K562 (cell line): ENCODE measurements around the gene SLC39A13. TPM values are rescaled to one million over a fixed set of nuclear protein-coding genes. Genes with fewer than 3 reads are reported as not detected.

Source experiments
- ATF3 ChIP-seq, 2 experiments: fragments of 450-650 bp in 1 of 2; sonication (generic) in 1 of 2; formaldehyde crosslinking in 1 of 2; IDR thresholded peaks in 1 of 2; conservative IDR thresholded peaks in 1 of 2; 2 replicates each; pipeline versions ENCODE4 v1.6.1 to v1.8.1; 2016 to 2023; ENCODE audit warnings: mild to moderate bottlenecking in 2 of 2, moderate library complexity in 2 of 2, inconsistent platforms in 1 of 2, missing genetic modification reagents in 1 of 2
- ESRRB ChIP-seq: fragments of 250-450 bp; sonication (Bioruptor Pico); IDR thresholded peaks from 2 replicates; pipeline ENCODE4 v1.5.0; 2020; ENCODE audit warnings: mild to moderate bottlenecking, moderate library complexity, borderline replicate concordance
- FOXA3 ChIP-seq, 2 experiments: fragments of 450-650 bp in 1 of 2; sonication (generic) in 1 of 2; formaldehyde crosslinking; IDR thresholded peaks in 1 of 2; conservative IDR thresholded peaks in 1 of 2; 2 replicates each; pipeline versions ENCODE4 v1.4.0 to v1.8.0; 2020 to 2022; ENCODE audit warnings: mild to moderate bottlenecking in 2 of 2, missing genetic modification reagents in 1 of 2
- KLF16 ChIP-seq: IDR thresholded peaks from 2 replicates; pipeline ENCODE4 v1.6.1; 2016; ENCODE audit warnings: antibody characterized with exemption
- MAZ ChIP-seq, 2 experiments: fragments of 450-650 bp in 1 of 2; sonication (generic) in 1 of 2; formaldehyde crosslinking; IDR thresholded peaks in 1 of 2; conservative IDR thresholded peaks in 1 of 2; 2 replicates each; pipeline versions ENCODE4 v1.4.0 to v1.5.0; 2020; ENCODE audit warnings: mild to moderate bottlenecking in 1 of 2, missing genetic modification reagents in 1 of 2
- MEF2A ChIP-seq: IDR thresholded peaks from 2 replicates; pipeline ENCODE4 v1.6.1; 2011; ENCODE audit warnings: low read depth, mild to moderate bottlenecking, low read length, moderate library complexity; ENCODE audit not compliant: control insufficient read depth
- MTA1 ChIP-seq: fragments of 450-650 bp; IDR thresholded peaks from 2 replicates; pipeline ENCODE4 v1.6.1; 2017; ENCODE audit warnings: borderline replicate concordance
- NEUROD1 ChIP-seq: fragments of 150-350 bp; IDR thresholded peaks from 2 replicates; pipeline ENCODE4 v1.6.1; 2014; ENCODE audit warnings: borderline replicate concordance, low read length, low read depth; ENCODE audit not compliant: partially characterized antibody
- NRF1 ChIP-seq, 2 experiments: fragments of 450-650 bp; IDR thresholded peaks in 1 of 2; conservative IDR thresholded peaks in 1 of 2; 2 replicates each; pipeline ENCODE4 v1.6.1; 2014; ENCODE audit warnings: mild to moderate bottlenecking in 2 of 2
- POLR2G ChIP-seq: fragments of 200-400 bp; formaldehyde crosslinking; IDR thresholded peaks from 2 replicates; pipeline ENCODE4 v1.6.1; 2017; ENCODE audit warnings: low read depth, mild to moderate bottlenecking, antibody characterized with exemption, low read length, moderate library complexity
- SPI1 ChIP-seq: IDR thresholded peaks from 2 replicates; pipeline ENCODE4 v1.6.1; 2011; ENCODE audit warnings: low read depth, low read length, control low read depth, borderline replicate concordance
- SRF ChIP-seq, 2 experiments: fragments of 250-450, 450-650 bp in 1 of 2; sonication (Bioruptor Pico) in 1 of 2; sonication (generic) in 1 of 2; formaldehyde crosslinking; IDR thresholded peaks; 2 replicates each; pipeline versions ENCODE4 v1.5.0 to v1.5.1; 2020 to 2022; ENCODE audit warnings: mild to moderate bottlenecking in 1 of 2, missing genetic modification reagents in 1 of 2
- ZNF24 ChIP-seq: fragments of 450-650 bp; IDR thresholded peaks from 2 replicates; pipeline ENCODE4 v1.6.1; 2016
- ZNF507 ChIP-seq: conservative IDR thresholded peaks from 2 replicates; pipeline ENCODE4 v1.6.1; 2017; ENCODE audit warnings: missing genetic modification characterization, missing compliant biosample characterization
- ZNF592 ChIP-seq: fragments of 450-650 bp; IDR thresholded peaks from 2 replicates; pipeline ENCODE4 v1.6.1; 2017; ENCODE audit warnings: antibody characterized with exemption, mild to moderate bottlenecking
- ZNF707 ChIP-seq: fragments of 250-450 bp; sonication (Bioruptor Pico); conservative IDR thresholded peaks from 2 replicates; pipeline ENCODE4 v1.8.0; 2022; ENCODE audit warnings: inconsistent platforms, mild to moderate bottlenecking, moderate library complexity
- polyA plus RNA-seq, 8 experiments: library from polyadenylated mRNA; depleted of rRNA in 4 of 8; stranded (reverse) in 5 of 8; unstranded in 3 of 8; fragments of >200 nt; fragmentation: Nextera tagmentation in 2 of 8; fragmentation: Illumina TruSeq in 1 of 8; extraction: Ambion mirVana in 2 of 8; extraction: Trizol in 1 of 8; gene quantifications; 2 replicates each; pipeline versions ENCODE4 v1.2.1 to v1.2.3, GENCODE V29; 2011 to 2014; ENCODE audit warnings: inconsistent platforms in 1 of 8, missing spikeins in 1 of 8
- total RNA-seq, 7 experiments: library from RNA; depleted of rRNA in 6 of 7; stranded (reverse); fragments of >200 nt in 6 of 7; fragmentation: Illumina TruSeq in 2 of 7; extraction: Trizol in 2 of 7; gene quantifications; 2 replicates each; pipeline versions ENCODE4 v1.2.1 to v1.2.3, GENCODE V29; 2011 to 2021; ENCODE audit warnings: low replicate concordance in 1 of 7
- TF ChIP-seq, protein P1 (sequence below), 3 experiments: fragments of 200-800 bp in 1 of 3; fragments of 250-450 bp in 1 of 3; fragments of 450-650 bp in 1 of 3; sonication (Bioruptor Pico) in 1 of 3; sonication (Bioruptor generic) in 1 of 3; formaldehyde crosslinking in 1 of 3; IDR thresholded peaks; 2 replicates each; pipeline versions ENCODE4 v1.6.1 to v1.8.0; 2016 to 2022; ENCODE audit warnings: mild to moderate bottlenecking in 2 of 3, missing genetic modification characterization in 2 of 3, missing compliant biosample characterization in 1 of 3, moderate library complexity in 1 of 3

The SLC39A13 gene
- total and polyA plus RNA-seq, 9 of the 15 experiments (the other 6 are each of a cell fraction or from before 2014, with no cell fraction given), result 0.17 to 15.9 (median 3.2) TPM

GRCh38 chr11:47378010-47378835, 30.2 kb upstream of the SLC39A13 start, which contains the start of gene SPI1 (continued):
- TF ChIP-seq, protein P1, sequence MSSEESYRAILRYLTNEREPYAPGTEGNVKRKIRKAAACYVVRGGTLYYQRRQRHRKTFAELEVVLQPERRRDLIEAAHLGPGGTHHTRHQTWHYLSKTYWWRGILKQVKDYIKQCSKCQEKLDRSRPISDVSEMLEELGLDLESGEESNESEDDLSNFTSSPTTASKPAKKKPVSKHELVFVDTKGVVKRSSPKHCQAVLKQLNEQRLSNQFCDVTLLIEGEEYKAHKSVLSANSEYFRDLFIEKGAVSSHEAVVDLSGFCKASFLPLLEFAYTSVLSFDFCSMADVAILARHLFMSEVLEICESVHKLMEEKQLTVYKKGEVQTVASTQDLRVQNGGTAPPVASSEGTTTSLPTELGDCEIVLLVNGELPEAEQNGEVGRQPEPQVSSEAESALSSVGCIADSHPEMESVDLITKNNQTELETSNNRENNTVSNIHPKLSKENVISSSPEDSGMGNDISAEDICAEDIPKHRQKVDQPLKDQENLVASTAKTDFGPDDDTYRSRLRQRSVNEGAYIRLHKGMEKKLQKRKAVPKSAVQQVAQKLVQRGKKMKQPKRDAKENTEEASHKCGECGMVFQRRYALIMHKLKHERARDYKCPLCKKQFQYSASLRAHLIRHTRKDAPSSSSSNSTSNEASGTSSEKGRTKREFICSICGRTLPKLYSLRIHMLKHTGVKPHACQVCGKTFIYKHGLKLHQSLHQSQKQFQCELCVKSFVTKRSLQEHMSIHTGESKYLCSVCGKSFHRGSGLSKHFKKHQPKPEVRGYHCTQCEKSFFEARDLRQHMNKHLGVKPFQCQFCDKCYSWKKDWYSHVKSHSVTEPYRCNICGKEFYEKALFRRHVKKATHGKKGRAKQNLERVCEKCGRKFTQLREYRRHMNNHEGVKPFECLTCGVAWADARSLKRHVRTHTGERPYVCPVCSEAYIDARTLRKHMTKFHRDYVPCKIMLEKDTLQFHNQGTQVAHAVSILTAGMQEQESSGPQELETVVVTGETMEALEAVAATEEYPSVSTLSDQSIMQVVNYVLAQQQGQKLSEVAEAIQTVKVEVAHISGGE (CRISPR knock-in tag; IDR thresholded peaks at IDR 0.05), result peak in 1 of 3 experiments; percentile 68; a peak in 1 of 6 replicates
- peak; percentile 88 for TF ChIP-seq NEUROD1
- TF ChIP-seq KLF16, result peak; percentile 77
- TF ChIP-seq MEF2A, result 0 out of 2 replicates have a peak, but pooled peaks have one; percentile 16
- no peak for TF ChIP-seq ZNF507 (tag)
- peak; percentile 99 for TF ChIP-seq ATF3 (IDR thresholded peaks at IDR 0.05)
- peak; percentile 98 for TF ChIP-seq ATF3 (CRISPR knock-in tag; conservative IDR thresholded peaks at IDR 0.05)
- TF ChIP-seq MTA1, result peak; percentile 62; the same call in 1 of the 2 replicates
- no peak for TF ChIP-seq FOXA3 (CRISPR knock-in tag; conservative IDR thresholded peaks at IDR 0.05 in 1 of 2, IDR thresholded peaks at IDR 0.05 in 1 of 2)
- no peak for TF ChIP-seq ZNF24
- TF ChIP-seq NRF1 (conservative IDR thresholded peaks at IDR 0.05 in 1 of 2, IDR thresholded peaks at IDR 0.05 in 1 of 2), result peak; percentile 62 to 72
- peak; percentile 74 for TF ChIP-seq SPI1
- peak; percentile 94 to 97 for TF ChIP-seq MAZ (CRISPR knock-in tag; conservative IDR thresholded peaks at IDR 0.05 in 1 of 2, IDR thresholded peaks at IDR 0.05 in 1 of 2)
- peak; percentile 82 for TF ChIP-seq POLR2G
- peak; percentile 92 for TF ChIP-seq ZNF592
- TF ChIP-seq SRF (CRISPR knock-in tag; IDR thresholded peaks at IDR 0.05), result peak in 1 of 2 experiments; percentile 46; a peak in 1 of 4 replicates
- no peak for TF ChIP-seq ZNF707 (CRISPR knock-in tag)
- no peak for TF ChIP-seq ESRRB (CRISPR knock-in tag)
